Suppressor macrophage (primary cell): ENCODE data around the gene GPC6.
A peak's percentile ranks its signal among the peaks of the same experiment; 100 is the strongest.

Experiments used
- DNase-seq, 4 experiments: peaks; one replicate each; pipeline ENCODE4 v3.0.0-alpha.2; 2020 to 2022

Gene GPC6

GRCh38 chr13:94138831-94139230 lies 912.2 kb downstream of the GPC6 start:
- no peak for DNase-seq

GRCh38 chr13:94139393-94139995 lies 912.9 kb downstream of the GPC6 start:
- DNase-seq: no peak

GRCh38 chr13:94140027-94140426 lies 913.4 kb downstream of the GPC6 start:
- DNase-seq: no peak

GRCh38 chr13:94140511-94140910 lies 913.9 kb downstream of the GPC6 start:
- no peak for DNase-seq

GRCh38 chr13:94143624-94144350 lies 917.2 kb downstream of the GPC6 start:
- DNase-seq: no peak

- no peak for DNase-seq
Observed at GRCh38 chr13:94145966-94146365, 919.4 kb downstream of the GPC6 start.

GRCh38 chr13:94153586-94153985 lies 927.0 kb downstream of the GPC6 start:
- no peak for DNase-seq

GRCh38 chr13:94154367-94154766 lies 927.8 kb downstream of the GPC6 start:
- no peak for DNase-seq

GRCh38 chr13:94157705-94158218 lies 931.2 kb downstream of the GPC6 start:
- no peak for DNase-seq

- no peak for DNase-seq
Observed at GRCh38 chr13:94160875-94161274, 934.3 kb downstream of the GPC6 start.

- DNase-seq: no peak
Observed at GRCh38 chr13:94162289-94162688, 935.7 kb downstream of the GPC6 start.

- no peak for DNase-seq
Observed at GRCh38 chr13:94163535-94163934, 936.9 kb downstream of the GPC6 start.

GRCh38 chr13:94168783-94169453 lies 942.3 kb downstream of the GPC6 start:
- peak; percentile 52 to 82 (median 76) for DNase-seq

GRCh38 chr13:94169454-94170144 lies 943.0 kb downstream of the GPC6 start:
- no peak for DNase-seq

GRCh38 chr13:94170145-94170571 lies 943.6 kb downstream of the GPC6 start:
- DNase-seq: no peak

- no peak for DNase-seq
Observed at GRCh38 chr13:94172416-94172815, 945.8 kb downstream of the GPC6 start.

GRCh38 chr13:94173312-94173854 lies 946.8 kb downstream of the GPC6 start:
- DNase-seq: no peak

GRCh38 chr13:94174009-94174408 lies 947.4 kb downstream of the GPC6 start:
- no peak for DNase-seq

GRCh38 chr13:94175076-94175475 lies 948.5 kb downstream of the GPC6 start:
- DNase-seq: no peak

GRCh38 chr13:94176561-94176960 lies 950.0 kb downstream of the GPC6 start:
- DNase-seq: peak in 1 of 4 experiments; percentile 11

GRCh38 chr13:94177041-94177440 lies 950.4 kb downstream of the GPC6 start:
- DNase-seq: no peak

GRCh38 chr13:94178625-94179244 lies 952.1 kb downstream of the GPC6 start:
- no peak for DNase-seq
